ENCODE data around the gene CDKN2D. TPM values are rescaled to one million over a fixed set of nuclear protein-coding genes. Genes with fewer than 3 reads are reported as not detected.

The CDKN2D gene
- total and polyA plus RNA-seq, 2 of the 13 experiments (the other 11 are each of a cell fraction or from before 2014, with no cell fraction given) = 5.4 to 8.6 TPM

DNA sequence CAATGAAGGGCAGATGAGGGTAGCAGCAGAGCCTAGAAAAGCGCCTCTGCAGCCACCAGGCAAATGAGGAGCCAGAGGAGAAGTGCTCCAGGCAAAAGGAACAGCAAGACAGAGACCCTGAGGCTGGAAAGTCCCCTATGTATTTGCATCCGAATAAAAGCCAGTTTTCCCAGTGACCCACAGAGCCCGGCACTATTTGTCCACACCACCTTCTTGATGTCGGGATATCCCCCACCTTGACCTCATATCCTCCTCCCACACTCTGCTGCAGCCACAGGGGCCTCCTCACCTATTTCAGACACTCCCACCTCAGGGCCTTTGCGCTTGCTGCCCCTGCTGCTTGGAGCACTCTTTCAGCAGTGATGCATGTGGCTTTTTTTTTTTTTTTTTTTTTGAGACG, 18.4 kb downstream of the CDKN2D start:
- no peak overlapping the region for H2AFZ ChIP-seq (ENCODE audit: low read length)
- no peak overlapping the region for H3K4me2 ChIP-seq (ENCODE audit: low read depth, low read length)
- no TSS peak for BruUV-seq (replicated peaks)
- FAIRE-seq (no peak), DNase-seq (ENCODE audit: low spot score) (no peak), ATAC-seq (no peak)
- H3K27me3 ChIP-seq (ENCODE audit: control insufficient read depth in 1 of 2, insufficient read depth in 2 of 2, low read length in 2 of 2) = no peaks in the 10 kb centered on the region
- H3K27ac ChIP-seq (ENCODE audit: extremely low read length, insufficient read depth, low read length) = no peak overlapping the region
- H3K9ac ChIP-seq (ENCODE audit: insufficient read depth, low read depth, low read length) = no peak overlapping the region
- H3K4me1 ChIP-seq (ENCODE audit: insufficient read depth, low read length) = peaks cover 6% of the 10 kb centered on the region; the same call in 1 of the 2 replicates
- no peaks in the 10 kb centered on the region for H3K9me3 ChIP-seq (ENCODE audit: low read length)
- CTCF ChIA-PET (ENCODE audit: low intra/inter-chr PET ratio, low total read pairs) = no interaction called here
- no peak overlapping the region for H3K4me3 ChIP-seq (replicated peaks in 1 of 3; ENCODE audit: insufficient read depth in 1 of 3, low read depth in 2 of 3, low read length in 3 of 3)
- POLR2A ChIA-PET = no interaction called here
- TF ChIP-seq GABPB1 (CRISPR knock-in tag; IDR thresholded peaks at IDR 0.05) (no peak), KLF11 (CRISPR knock-in tag; IDR thresholded peaks at IDR 0.05) (no peak), ONECUT2 (CRISPR knock-in tag; IDR thresholded peaks at IDR 0.05) (no peak)
- no peaks in the 10 kb centered on the region for H3K79me2 ChIP-seq (ENCODE audit: insufficient read depth, low read length)
- 98% methylated on average over 6 of the region's 6 CpGs for WGBS (ENCODE audit: low lambda C conversion rate)
- intact Hi-C loops (cut with micrococcal nuclease; ENCODE audit: unreplicated experiment) = no loop called here
- H3K36me3 ChIP-seq (replicated peaks in 1 of 2; ENCODE audit: control insufficient read depth in 1 of 2, insufficient read depth in 2 of 2, low read length in 2 of 2) = peaks cover 11 to 64% of the 10 kb centered on the region in 2 experiments; a peak in 4 of 5 replicates
- in situ Hi-C loops (cut with HindIII; ENCODE audit: extremely low pct_ligation_motif_present, low pct_unique_long_range_greater_than_20kb) = no loop called here
- H4K20me1 ChIP-seq (ENCODE audit: insufficient read depth, low read length) = no peaks in the 10 kb centered on the region

DNA sequence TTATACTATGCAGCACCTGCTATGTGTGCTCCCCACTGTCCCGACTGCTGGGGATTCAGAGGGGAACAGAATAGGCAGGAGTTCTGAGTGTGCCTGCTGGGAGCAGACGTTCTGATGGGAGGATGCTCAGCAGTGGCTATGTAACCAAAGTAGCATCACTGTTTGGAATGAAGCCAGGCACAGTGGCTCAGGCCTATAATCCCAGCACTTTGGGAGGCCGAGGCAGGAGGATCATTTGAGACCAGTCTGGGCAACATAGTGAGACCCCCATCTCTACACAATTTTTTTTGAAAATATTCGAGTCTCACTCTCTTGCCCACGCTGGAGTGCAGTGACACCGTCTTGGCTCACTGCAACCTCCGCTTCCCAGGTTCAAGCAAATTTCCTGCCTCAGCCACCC, 19.0 kb downstream of the CDKN2D start:
- H3K4me2 ChIP-seq (ENCODE audit: low read depth, low read length) = no peak overlapping the region
- H2AFZ ChIP-seq (ENCODE audit: low read length) = no peak overlapping the region
- in situ Hi-C loops (cut with HindIII; ENCODE audit: extremely low pct_ligation_motif_present, low pct_unique_long_range_greater_than_20kb) = no loop called here
- no peaks in the 10 kb centered on the region for H4K20me1 ChIP-seq (ENCODE audit: insufficient read depth, low read length)
- H3K9ac ChIP-seq (ENCODE audit: insufficient read depth, low read depth, low read length) = no peak overlapping the region
- POLR2A ChIA-PET = no interaction called here
- TF ChIP-seq ZNF501 (CRISPR knock-in tag; IDR thresholded peaks at IDR 0.05) = no peak
- TF ChIP-seq CAMTA2 (CRISPR knock-in tag; IDR thresholded peaks at IDR 0.05; ENCODE audit: borderline replicate concordance) = no peak
- no peak for TF ChIP-seq ZBTB7A (CRISPR knock-in tag; IDR thresholded peaks at IDR 0.05)
- TF ChIP-seq ZNF468 (CRISPR knock-in tag; IDR thresholded peaks at IDR 0.05) = no peak
- TF ChIP-seq KLF13 (CRISPR knock-in tag; IDR thresholded peaks at IDR 0.05) = no peak
- TF ChIP-seq SMAD9 (CRISPR knock-in tag; IDR thresholded peaks at IDR 0.05) = no peak
- TF ChIP-seq ELF4 (CRISPR knock-in tag; IDR thresholded peaks at IDR 0.05; ENCODE audit: borderline replicate concordance) = no peak
- TF ChIP-seq SPEN (CRISPR knock-in tag; IDR thresholded peaks at IDR 0.05; ENCODE audit: low read depth) = no peak
- no peak for TF ChIP-seq ZNF749 (CRISPR knock-in tag; IDR thresholded peaks at IDR 0.05; ENCODE audit: borderline replicate concordance)
- TF ChIP-seq ZNF652 (CRISPR knock-in tag; IDR thresholded peaks at IDR 0.05; ENCODE audit: borderline replicate concordance, low read depth) = no peak
- no peak for TF ChIP-seq ZNF335 (CRISPR knock-in tag; IDR thresholded peaks at IDR 0.05)
- no peak for TF ChIP-seq MLXIP (CRISPR knock-in tag; IDR thresholded peaks at IDR 0.05; ENCODE audit: borderline replicate concordance)
- TF ChIP-seq ZNF329 (CRISPR knock-in tag; IDR thresholded peaks at IDR 0.05; ENCODE audit: low read depth) = no peak
- BruUV-seq (replicated peaks) = no TSS peak
- H3K4me3 ChIP-seq (replicated peaks in 1 of 3; ENCODE audit: insufficient read depth in 1 of 3, low read depth in 2 of 3, low read length in 3 of 3) = no peak overlapping the region
- H3K4me1 ChIP-seq (ENCODE audit: insufficient read depth, low read length) = peaks cover 12% of the 10 kb centered on the region
- no peak for DNase-seq (ENCODE audit: low spot score)
- no peak for FAIRE-seq
- no peak for ATAC-seq
- no peaks in the 10 kb centered on the region for H3K27me3 ChIP-seq (ENCODE audit: control insufficient read depth in 1 of 2, insufficient read depth in 2 of 2, low read length in 2 of 2)
- no peak overlapping the region for H3K27ac ChIP-seq (ENCODE audit: extremely low read length, insufficient read depth, low read length)
- WGBS (ENCODE audit: low lambda C conversion rate) = 98% methylated on average over 6 of the region's 7 CpGs
- H3K36me3 ChIP-seq (replicated peaks in 1 of 2; ENCODE audit: control insufficient read depth in 1 of 2, insufficient read depth in 2 of 2, low read length in 2 of 2) = peaks cover 11 to 59% of the 10 kb centered on the region in 2 experiments; a peak in 4 of 5 replicates
- CTCF ChIA-PET (ENCODE audit: low intra/inter-chr PET ratio, low total read pairs) = no interaction called here
- no peaks in the 10 kb centered on the region for H3K9me3 ChIP-seq (ENCODE audit: low read length)
- intact Hi-C loops (cut with micrococcal nuclease; ENCODE audit: unreplicated experiment) = no loop called here
- no peaks in the 10 kb centered on the region for H3K79me2 ChIP-seq (ENCODE audit: insufficient read depth, low read length)

Data from HepG2 (cell line).